Keratinocyte (primary cell): Measurements from ENCODE around the gene BASP1.

Experiments used
- EZH2 ChIP-seq: IDR thresholded peaks from one replicate; pipeline ENCODE4 v1.6.1; 2012; ENCODE audit warnings: inconsistent platforms, mild to moderate bottlenecking, low read length, moderate library complexity
- TF ChIP-seq, protein P1 (sequence below), 3 experiments: IDR thresholded peaks in 1 of 3; conservative IDR thresholded peaks in 1 of 3; optimal IDR thresholded peaks in 1 of 3; 2 replicates in 2 of 3; 3 replicates in 1 of 3; pipeline versions ENCODE3 to v1.5.1; 2011; ENCODE audit warnings: low read length in 3 of 3, mild to moderate bottlenecking in 3 of 3, moderate library complexity in 2 of 3, control low read depth in 1 of 3, inconsistent platforms in 1 of 3; ENCODE audit not compliant: insufficient read depth in 2 of 3; ENCODE audit errors: extremely low read depth in 1 of 3

DNA sequence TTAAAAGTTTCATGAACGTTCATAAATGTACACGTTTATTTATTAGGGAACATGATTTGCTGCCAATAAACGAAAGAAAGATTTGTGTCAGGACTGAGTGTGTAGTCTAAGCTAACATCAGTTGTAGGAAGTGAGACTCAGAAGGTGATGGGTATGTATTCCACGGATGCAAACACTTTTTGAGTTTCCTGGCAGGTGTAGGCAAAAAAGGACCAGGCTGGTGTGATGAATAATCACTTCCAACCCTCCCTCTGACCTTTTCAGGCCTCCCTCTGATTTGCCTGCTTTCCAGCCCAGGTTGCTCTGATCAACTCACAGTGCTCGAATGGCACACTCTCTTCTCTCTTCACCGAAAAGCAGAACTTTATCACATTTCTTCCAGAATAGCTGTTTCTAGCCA is 51.8 kb downstream of the BASP1 start:
- TF ChIP-seq, protein P1, sequence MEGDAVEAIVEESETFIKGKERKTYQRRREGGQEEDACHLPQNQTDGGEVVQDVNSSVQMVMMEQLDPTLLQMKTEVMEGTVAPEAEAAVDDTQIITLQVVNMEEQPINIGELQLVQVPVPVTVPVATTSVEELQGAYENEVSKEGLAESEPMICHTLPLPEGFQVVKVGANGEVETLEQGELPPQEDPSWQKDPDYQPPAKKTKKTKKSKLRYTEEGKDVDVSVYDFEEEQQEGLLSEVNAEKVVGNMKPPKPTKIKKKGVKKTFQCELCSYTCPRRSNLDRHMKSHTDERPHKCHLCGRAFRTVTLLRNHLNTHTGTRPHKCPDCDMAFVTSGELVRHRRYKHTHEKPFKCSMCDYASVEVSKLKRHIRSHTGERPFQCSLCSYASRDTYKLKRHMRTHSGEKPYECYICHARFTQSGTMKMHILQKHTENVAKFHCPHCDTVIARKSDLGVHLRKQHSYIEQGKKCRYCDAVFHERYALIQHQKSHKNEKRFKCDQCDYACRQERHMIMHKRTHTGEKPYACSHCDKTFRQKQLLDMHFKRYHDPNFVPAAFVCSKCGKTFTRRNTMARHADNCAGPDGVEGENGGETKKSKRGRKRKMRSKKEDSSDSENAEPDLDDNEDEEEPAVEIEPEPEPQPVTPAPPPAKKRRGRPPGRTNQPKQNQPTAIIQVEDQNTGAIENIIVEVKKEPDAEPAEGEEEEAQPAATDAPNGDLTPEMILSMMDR (optimal IDR thresholded peaks at IDR 0.05 in 1 of 3, IDR thresholded peaks at IDR 0.05 in 1 of 3, conservative IDR thresholded peaks at IDR 0.05 in 1 of 3; ENCODE audit: extremely low read depth in 1 of 3, insufficient read depth in 2 of 3, low read length in 3 of 3) = no peak
- no peak for TF ChIP-seq EZH2
